HG03575 (cell line): ENCODE results near the gene CHIC2.

ENCODE experiments used
- ATAC-seq: cut with Tn5 transposase; IDR thresholded peaks from one replicate; pipeline ENCODE4 v1.9.1; 2021; ENCODE audit not compliant: unreplicated experiment, insufficient number of reproducible peaks, low FRiP score; ENCODE audit errors: extremely low read depth

The CHIC2 gene

GRCh38 chr4:54094451-54094850, 30.0 kb upstream of the CHIC2 start:
- ATAC-seq: no peak

- no peak for ATAC-seq
Observed at GRCh38 chr4:54093324-54094240, 29.2 kb upstream of the CHIC2 start.

GRCh38 chr4:54092405-54093323, 28.3 kb upstream of the CHIC2 start:
- no peak for ATAC-seq

GRCh38 chr4:54091637-54092404, 27.4 kb upstream of the CHIC2 start:
- peak; percentile 54 for ATAC-seq

GRCh38 chr4:54090804-54091623, 26.6 kb upstream of the CHIC2 start:
- ATAC-seq: no peak

- ATAC-seq: no peak
Observed at GRCh38 chr4:54090404-54090803, 26.0 kb upstream of the CHIC2 start.

GRCh38 chr4:54089875-54090274, 25.5 kb upstream of the CHIC2 start:
- no peak for ATAC-seq

- no peak for ATAC-seq
Observed at GRCh38 chr4:54085284-54085683, 20.9 kb upstream of the CHIC2 start.

GRCh38 chr4:54082168-54082567, 17.8 kb upstream of the CHIC2 start:
- ATAC-seq: no peak

- no peak for ATAC-seq
Observed at GRCh38 chr4:54077812-54078211, 13.4 kb upstream of the CHIC2 start.

GRCh38 chr4:54076673-54077072, 12.3 kb upstream of the CHIC2 start:
- ATAC-seq: no peak

GRCh38 chr4:54074381-54074780, 10.0 kb upstream of the CHIC2 start:
- no peak for ATAC-seq

- ATAC-seq: no peak
Observed at GRCh38 chr4:54073271-54073880, 9.0 kb upstream of the CHIC2 start.

GRCh38 chr4:54067166-54067565, 2.8 kb upstream of the CHIC2 start:
- no peak for ATAC-seq

GRCh38 chr4:54066718-54067129, 2.3 kb upstream of the CHIC2 start:
- ATAC-seq: no peak

- ATAC-seq: no peak
Observed at GRCh38 chr4:54066088-54066415, 1.6 kb upstream of the CHIC2 start.

GRCh38 chr4:54065282-54066087, 1.1 kb upstream of the CHIC2 start:
- ATAC-seq: no peak
